ENCODE data around the gene AGAP5.

AGAP5 gene

GRCh38 chr10:73653701-73654100 lies 44.2 kb downstream of the AGAP5 start:
- DNase-seq (ENCODE audit: low spot score) = no peak

- no peak for DNase-seq (ENCODE audit: low spot score)
Observed at GRCh38 chr10:73653195-73653594, 44.7 kb downstream of the AGAP5 start.

- no peak for DNase-seq (ENCODE audit: low spot score)
Observed at GRCh38 chr10:73650537-73651331, 47.2 kb downstream of the AGAP5 start.

GRCh38 chr10:73649876-73650536 lies 47.9 kb downstream of the AGAP5 start:
- DNase-seq (ENCODE audit: low spot score) = no peak

GRCh38 chr10:73648975-73649829 lies 48.7 kb downstream of the AGAP5 start:
- DNase-seq (ENCODE audit: low spot score) = no peak

DNA sequence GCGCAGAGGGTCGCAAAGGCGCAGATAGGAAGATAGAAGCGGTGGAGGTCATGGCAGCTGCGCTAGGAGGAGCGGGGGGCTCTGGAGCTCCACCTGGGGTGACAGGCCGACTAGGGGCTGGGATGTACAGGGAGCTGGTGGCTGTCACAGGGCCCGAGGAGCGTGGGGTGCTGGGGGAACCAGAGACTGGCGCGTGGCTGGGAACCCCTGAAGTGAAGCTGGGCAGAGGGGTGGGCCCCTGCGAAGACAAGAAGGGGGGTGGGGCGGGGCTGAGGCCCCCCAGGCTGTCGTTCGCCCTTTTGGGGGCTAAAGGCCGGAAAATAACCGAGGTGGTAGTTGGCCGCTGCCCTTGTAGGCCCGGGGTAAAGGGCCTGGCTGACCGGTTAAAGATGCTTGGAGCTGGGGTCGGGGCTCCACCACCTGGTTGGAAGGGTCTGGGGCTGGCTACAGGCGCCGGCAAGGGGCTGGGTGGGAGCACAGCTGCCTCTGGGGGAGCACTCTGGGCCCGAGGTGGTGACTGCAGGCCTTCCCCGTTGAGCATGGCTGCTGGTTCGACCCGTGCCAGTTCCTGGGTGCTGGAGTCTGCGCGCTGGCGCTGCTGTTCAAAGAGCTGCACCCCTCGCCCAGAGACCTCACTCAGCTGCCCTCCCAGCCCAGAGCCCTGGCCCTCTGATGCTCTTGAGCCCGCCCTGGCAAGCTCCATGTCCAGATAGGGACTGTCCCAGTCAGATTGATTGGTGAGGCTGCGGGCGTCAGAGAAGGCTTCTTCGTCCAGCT lies 49.8 kb downstream of the AGAP5 start:
- no peak for DNase-seq (ENCODE audit: low spot score)

- DNase-seq (ENCODE audit: low spot score) = no peak
Observed at GRCh38 chr10:73647211-73647874, 50.6 kb downstream of the AGAP5 start.

DNA sequence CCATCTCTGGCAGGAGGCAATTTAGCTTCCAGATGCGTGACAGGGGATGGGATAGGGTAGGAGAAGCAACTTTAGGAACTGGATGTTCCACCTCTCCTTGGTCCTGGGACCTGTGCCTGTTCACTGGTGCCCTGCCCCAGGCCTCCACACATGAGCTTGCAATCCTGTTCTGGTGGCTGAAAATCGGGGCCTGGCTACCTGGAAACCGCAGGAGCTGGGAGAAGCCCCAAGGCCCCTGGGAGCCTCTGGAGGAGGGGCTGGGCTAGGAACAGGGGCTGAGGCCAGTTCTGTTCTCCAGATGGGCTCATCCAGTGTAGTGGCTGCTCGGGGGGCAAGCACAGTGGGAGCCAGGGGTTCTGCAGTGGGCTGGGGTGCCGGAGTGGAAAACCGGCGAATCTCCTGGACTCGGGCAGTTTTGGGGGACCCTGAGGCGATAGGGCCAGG lies 51.3 kb downstream of the AGAP5 start:
- DNase-seq (ENCODE audit: low spot score) = no peak

GRCh38 chr10:73645251-73645650 lies 52.7 kb downstream of the AGAP5 start:
- no peak for DNase-seq (ENCODE audit: low spot score)

GRCh38 chr10:73644767-73645166 lies 53.1 kb downstream of the AGAP5 start:
- DNase-seq (ENCODE audit: low spot score) = no peak

DNA sequence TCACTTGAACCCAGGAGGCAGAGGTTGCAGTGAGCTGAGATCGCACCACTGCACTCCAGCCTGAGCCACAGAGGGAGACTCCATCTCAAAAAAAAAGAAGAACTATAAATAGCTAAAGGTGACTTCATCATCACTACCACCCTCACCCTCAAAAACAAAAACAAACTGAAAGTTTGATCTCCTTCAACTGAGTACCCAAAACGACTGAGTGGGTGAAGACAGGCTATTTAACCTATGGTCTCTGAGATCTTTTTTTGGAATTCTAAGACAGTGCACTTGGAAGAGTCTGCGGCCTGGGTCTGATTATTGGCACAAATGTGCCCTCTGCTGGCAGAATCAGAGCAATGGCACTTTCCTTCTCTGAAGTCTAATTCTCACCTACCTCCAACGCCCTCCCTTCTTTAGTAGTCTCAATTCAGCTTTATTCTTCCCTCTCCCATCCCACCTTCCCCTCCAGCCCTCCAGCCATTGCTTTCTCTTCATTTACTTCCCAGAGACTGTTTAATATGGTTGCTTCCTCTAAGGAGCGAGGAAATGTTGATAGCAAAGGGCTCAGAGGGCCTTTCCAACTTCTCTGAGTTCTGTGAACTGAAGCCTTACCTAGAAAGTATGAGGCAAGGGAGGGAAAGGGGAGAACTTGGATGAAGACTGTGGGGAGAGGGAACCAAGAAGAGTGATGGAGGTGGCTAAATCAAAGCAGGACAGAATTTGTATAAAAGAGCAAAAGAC lies 53.7 kb downstream of the AGAP5 start:
- DNase-seq (ENCODE audit: low spot score) = peak; percentile 61

DNA sequence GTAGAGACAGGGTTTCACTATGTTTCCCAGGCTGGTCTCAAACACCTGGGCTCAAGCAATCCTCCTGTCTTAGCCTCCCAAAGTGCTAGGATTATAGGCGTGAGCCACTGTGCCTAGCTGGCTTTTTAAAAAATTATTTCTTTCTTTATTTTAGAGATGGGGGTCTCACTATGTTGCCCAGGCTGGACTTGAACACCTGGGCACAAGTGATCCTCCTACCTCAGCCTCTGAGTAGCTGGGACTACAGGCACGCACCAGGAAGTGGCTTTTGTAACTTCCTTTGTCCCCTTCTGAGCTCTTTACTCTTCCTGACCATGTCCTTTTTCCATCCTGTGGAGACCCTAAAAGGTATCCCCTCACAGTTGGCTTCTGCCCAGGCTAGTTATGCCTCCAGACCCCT lies 54.5 kb downstream of the AGAP5 start:
- no peak for DNase-seq (ENCODE audit: low spot score)

DNA sequence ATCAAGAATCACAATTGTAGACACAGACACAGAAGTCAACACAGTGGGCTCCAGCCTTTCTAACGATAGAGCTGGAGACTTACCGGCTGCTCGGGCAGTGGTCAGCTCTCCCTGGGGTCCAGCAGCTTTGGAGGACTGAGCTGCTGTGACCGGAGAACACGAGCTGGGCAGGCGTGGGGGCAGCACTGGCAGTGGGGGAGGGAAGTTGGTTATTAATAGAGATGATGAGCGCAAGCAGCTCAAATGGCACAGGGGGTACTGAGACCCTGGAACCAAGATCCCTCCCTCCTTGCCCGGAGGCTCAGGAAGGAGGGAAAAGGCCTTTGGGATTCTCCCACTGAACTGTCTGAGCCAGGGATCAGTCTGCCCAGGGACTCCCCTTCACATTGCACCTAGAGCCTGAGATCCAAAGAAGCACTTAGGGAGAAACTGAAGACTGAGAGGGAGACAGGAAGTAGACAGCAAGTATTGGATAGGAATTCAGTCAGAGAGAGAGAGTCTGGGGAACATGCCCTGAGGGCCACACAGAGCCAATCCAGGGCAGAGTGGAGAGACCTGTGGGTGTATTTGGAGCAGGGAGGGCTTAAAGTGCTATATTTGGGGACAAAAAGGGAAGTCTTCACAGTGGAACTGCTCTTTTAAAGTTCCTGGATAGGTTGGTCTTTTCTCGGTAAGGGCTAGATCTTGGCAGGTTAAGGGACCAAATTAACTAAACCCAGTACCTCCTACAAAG lies 56.4 kb downstream of the AGAP5 start, which contains the start of gene MYOZ1:
Gene MYOZ1 (minus strand): TSS at position 147 of the 733 bp plus-strand sequence. CDS start 1,457 bp downstream, outside the sequence.
- DNase-seq (ENCODE audit: low spot score) = peak; percentile 40

DNA sequence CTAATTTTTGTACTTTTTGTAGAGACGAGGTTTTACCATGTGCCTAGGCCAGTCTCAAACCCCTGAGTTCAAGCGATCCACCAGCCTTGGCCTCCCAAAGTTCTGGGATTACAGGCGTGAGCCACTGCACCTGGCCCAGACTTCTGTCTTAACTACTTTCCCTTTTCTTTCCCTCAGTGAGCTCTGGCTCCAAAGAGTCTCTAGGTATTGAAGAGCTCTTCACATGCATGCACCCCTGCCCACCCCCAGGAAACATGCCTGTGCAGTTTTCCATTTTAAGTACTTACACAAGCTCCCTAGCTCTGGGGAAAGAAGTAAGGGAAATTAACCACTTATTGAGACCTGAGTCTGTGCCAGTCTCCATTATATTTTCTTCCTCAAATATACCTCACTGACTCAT lies 58.6 kb downstream of the AGAP5 start:
- no peak for DNase-seq (ENCODE audit: low spot score)

DNA sequence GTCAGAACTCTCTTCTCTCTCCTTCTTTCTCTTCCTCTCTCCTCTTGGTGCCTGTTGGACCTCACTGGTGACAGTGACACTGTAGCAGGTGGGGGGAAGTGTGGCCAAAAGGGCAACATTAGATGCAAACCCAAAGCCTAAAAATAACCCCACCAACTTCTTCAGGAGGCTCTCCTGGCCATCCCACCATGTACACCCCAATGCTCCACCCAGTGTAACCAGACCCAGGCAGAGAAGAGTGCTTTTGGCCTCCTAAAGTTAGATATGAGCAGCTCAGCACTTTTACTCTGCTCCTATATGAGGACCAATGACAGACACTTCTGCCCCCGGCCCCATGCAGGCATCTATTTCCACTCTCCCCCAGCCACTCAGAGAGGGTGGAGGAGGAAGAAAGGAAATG lies 62.1 kb downstream of the AGAP5 start:
- no peak for DNase-seq (ENCODE audit: low spot score)

DNA sequence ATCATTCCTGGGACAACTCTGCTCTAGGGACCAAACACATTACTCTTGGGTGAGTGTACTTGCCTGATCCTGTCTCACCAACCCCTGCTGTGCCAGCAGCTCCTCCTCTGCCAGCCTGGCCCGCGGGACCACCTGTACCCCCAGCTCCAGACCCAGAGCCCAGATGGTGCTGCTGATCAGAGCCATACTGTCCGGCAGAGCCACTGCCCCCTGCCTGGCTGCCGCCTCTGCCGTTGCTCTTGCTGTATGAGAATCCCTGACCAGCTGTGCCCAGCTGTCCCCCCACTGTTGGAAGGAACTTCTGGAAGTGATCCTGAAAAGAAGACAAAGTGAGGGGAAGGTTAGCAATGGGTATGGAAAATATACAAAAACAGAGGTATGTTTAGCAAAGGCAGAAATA lies 63.5 kb downstream of the AGAP5 start:
- DNase-seq (ENCODE audit: low spot score) = no peak

DNA sequence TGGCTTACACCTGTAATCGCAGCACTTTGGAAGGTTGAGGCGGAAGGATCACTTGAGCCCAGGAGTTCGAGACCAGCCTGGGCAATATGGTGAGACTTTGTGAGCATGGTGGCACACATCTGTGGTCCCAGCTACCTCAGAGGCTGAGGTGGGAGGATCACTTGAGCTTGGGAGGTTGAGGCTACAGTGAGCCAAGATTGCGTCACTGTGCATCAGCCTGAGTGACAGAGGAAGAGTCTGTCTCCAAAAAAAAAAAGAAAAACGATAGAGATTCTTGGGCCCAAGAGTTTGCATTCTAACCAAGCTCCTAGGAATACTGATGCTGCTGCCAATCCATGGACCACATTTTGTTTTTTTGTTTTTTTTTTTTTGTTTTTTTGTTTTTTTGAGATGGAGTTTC lies 68.7 kb downstream of the AGAP5 start:
- no peak for DNase-seq (ENCODE audit: low spot score)

DNA sequence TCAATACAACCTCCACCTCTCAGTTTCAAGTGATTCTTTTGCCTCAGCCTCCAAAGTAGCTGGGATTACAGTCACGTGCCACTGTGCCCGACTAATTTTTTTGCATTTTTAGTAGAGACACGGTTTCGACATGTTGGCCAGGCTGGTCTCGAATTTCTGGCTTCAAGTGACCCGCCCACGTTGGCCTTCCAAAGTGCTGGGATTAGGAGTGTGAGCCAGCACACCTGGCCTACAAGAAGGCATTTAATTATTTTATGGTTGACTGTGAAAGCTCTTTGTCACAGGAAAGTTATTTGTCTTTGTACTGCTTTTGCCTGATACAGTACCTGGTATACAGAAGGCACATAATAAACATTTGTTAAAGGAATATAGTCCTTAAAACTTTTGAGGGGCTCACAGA lies 69.5 kb downstream of the AGAP5 start:
- DNase-seq (ENCODE audit: low spot score) = no peak

DNA sequence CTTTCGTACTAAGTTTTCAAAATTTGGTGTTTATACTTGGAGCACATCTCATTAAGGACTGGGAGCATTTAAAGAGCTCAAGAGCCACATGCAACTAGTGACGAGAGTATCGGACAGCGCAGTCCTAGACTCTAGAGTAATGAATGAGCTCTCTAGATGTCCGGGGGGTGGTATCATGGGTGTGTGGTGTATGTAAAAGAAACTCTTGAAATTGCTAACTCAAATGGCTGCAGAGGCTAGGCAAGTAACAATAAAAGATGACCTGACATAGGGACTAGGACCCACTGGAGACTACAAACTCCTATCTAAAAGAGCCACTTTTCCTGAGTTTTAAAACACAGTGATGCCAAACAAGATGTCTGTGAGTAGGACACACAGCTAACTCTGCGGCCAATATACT lies 70.6 kb downstream of the AGAP5 start:
- no peak for DNase-seq (ENCODE audit: low spot score)

Data from COLO829 (cell line).